NT2/D1 (cell line): ENCODE results near the gene NEMP2.

Experiments
- SUZ12 ChIP-seq: IDR thresholded peaks from 2 replicates; pipeline ENCODE4 v1.6.1; 2011; ENCODE audit not compliant: insufficient read length, insufficient read depth; ENCODE audit errors: extremely low read depth
- YY1 ChIP-seq: IDR thresholded peaks from 2 replicates; pipeline ENCODE4 v1.6.1; 2011; ENCODE audit not compliant: insufficient read length, insufficient read depth

DNA sequence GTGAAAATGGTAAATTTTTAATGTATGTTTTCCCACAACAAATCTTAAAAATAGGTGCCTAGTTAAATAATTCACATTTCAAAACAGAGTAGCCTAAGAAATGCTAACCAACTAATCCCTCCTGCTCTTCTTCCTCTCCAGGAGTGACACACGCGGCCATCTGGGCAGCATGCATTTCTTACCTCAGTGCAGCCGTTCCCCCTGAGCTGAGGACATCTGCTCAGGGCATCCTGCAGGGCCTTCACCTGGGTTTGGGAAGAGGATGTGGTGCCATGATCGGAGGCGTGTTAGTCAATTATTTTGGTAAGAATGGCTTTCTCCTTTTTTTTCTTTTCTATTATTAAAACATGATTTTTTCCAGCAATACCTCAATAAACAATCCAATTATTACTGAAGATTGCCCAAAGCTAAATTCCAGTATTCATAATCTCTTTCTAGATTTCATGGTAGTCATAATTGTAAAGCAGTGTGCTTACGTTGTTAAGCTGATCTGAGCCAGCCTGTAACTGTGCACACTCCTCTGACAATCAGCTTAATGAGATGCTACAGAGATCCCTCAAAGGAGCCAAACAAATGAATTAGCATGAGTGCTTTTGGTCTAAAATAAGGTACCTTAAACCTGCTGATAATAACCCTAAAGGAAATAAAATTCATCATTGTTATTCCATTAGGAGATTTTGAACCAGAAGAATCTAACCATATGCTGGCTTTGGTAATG, 45.8 kb downstream of the NEMP2 start:
- TF ChIP-seq YY1 = no peak
- no peak for TF ChIP-seq SUZ12
